Endothelial cell (in vitro differentiated cells): Measurements from ENCODE around the gene CST3. TPM values are rescaled to one million over a fixed set of nuclear protein-coding genes. Genes with fewer than 3 reads are reported as not detected.

Source experiments
- DNase-seq: peaks from one replicate; pipeline ENCODE4 v3.0.0; 2021; ENCODE audit warnings: low spot score
- H3K27ac Mint-ChIP-seq: one replicate; pipeline ENCODE4 v1.8.0; 2021; ENCODE audit warnings: mixed read lengths, inconsistent platforms; ENCODE audit not compliant: unreplicated experiment
- H3K27me3 Mint-ChIP-seq: one replicate; pipeline ENCODE4 v1.8.0; 2021; ENCODE audit warnings: mild to moderate bottlenecking, moderate library complexity, mixed read lengths, inconsistent platforms; ENCODE audit not compliant: unreplicated experiment
- H3K36me3 Mint-ChIP-seq: one replicate; pipeline ENCODE4 v1.8.0; 2021; ENCODE audit warnings: mild to moderate bottlenecking, low read depth, mixed read lengths, inconsistent platforms; ENCODE audit not compliant: unreplicated experiment
- H3K4me1 Mint-ChIP-seq: one replicate; pipeline ENCODE4 v1.8.0; 2021; ENCODE audit warnings: mild to moderate bottlenecking, mixed read lengths, inconsistent platforms; ENCODE audit not compliant: unreplicated experiment
- H3K4me3 Mint-ChIP-seq: one replicate; pipeline ENCODE4 v1.8.0; 2021; ENCODE audit warnings: mild to moderate bottlenecking, mixed read lengths, inconsistent platforms; ENCODE audit not compliant: unreplicated experiment
- H3K9me3 Mint-ChIP-seq: one replicate; pipeline ENCODE4 v1.8.0; 2021; ENCODE audit warnings: mixed read lengths, inconsistent platforms; ENCODE audit not compliant: unreplicated experiment
- CTCF ChIP-seq: fragments of 200-600 bp; sonication (generic); IDR thresholded peaks from one replicate; pipeline ENCODE4 v1.5.0; 2021; ENCODE audit warnings: antibody characterized with exemption; ENCODE audit not compliant: unreplicated experiment
- total RNA-seq: library from RNA; stranded (reverse); fragmentation: NEBNext Ultra II Directional; extraction: Animal tissue kit (Norgen Biotek cat#: 25700); gene quantifications from one replicate; pipeline ENCODE4 v1.2.1, GENCODE V29; 2021; ENCODE audit not compliant: unreplicated experiment

Gene CST3
- total RNA-seq, 1 donor from 2014 or later = 40.6 TPM

- Mint-ChIP-seq H3K4me3 (no peak overlapping the region), H3K4me1 (peaks cover 15% of the 10 kb centered on the region), H3K36me3 (peaks cover 6% of the 10 kb centered on the region), H3K9me3 (no peaks in the 10 kb centered on the region), H3K27ac (no peak overlapping the region), H3K27me3 (peaks cover 6% of the 10 kb centered on the region)
- no peak for TF ChIP-seq CTCF
- DNase-seq = no peak
Measured at GRCh38 chr20:23634985-23635767, 2.6 kb downstream of the CST3 start.

GRCh38 chr20:23634044-23634801 lies 3.5 kb downstream of the CST3 start:
- Mint-ChIP-seq H3K27ac (no peak overlapping the region), H3K9me3 (no peaks in the 10 kb centered on the region), H3K36me3 (peaks cover 6% of the 10 kb centered on the region), H3K4me3 (peak overlapping the region; percentile 5), H3K27me3 (peaks cover 6% of the 10 kb centered on the region), H3K4me1 (peaks cover 15% of the 10 kb centered on the region)
- no peak for TF ChIP-seq CTCF
- no peak for DNase-seq

GRCh38 chr20:23632711-23633573 lies 4.8 kb downstream of the CST3 start:
- H3K4me3 Mint-ChIP-seq = no peak overlapping the region
- peaks cover 6% of the 10 kb centered on the region for H3K27me3 Mint-ChIP-seq
- H3K27ac Mint-ChIP-seq = no peak overlapping the region
- TF ChIP-seq CTCF = no peak
- H3K4me1 Mint-ChIP-seq = peaks cover 15% of the 10 kb centered on the region
- DNase-seq = no peak
- H3K36me3 Mint-ChIP-seq = peaks cover 6% of the 10 kb centered on the region
- H3K9me3 Mint-ChIP-seq = no peaks in the 10 kb centered on the region

GRCh38 chr20:23631981-23632710 lies 5.6 kb downstream of the CST3 start:
- peaks cover 6% of the 10 kb centered on the region for H3K36me3 Mint-ChIP-seq
- DNase-seq = no peak
- TF ChIP-seq CTCF = no peak
- no peaks in the 10 kb centered on the region for H3K9me3 Mint-ChIP-seq
- no peak overlapping the region for H3K4me3 Mint-ChIP-seq
- H3K4me1 Mint-ChIP-seq = peaks cover 15% of the 10 kb centered on the region
- no peak overlapping the region for H3K27ac Mint-ChIP-seq
- H3K27me3 Mint-ChIP-seq = peaks cover 6% of the 10 kb centered on the region
